ENCODE data around the gene ADAMTS15.
A peak's percentile ranks its signal among the peaks of the same experiment; 100 is the strongest.

The ADAMTS15 gene

GRCh38 chr11:130523609-130524008 lies 75.2 kb downstream of the ADAMTS15 start:
- DNase-seq (ENCODE audit: low read depth), result peak; percentile 56
- no peak overlapping the region for H3K4me3 ChIP-seq (ENCODE audit: low read depth, low read length)
- TF ChIP-seq CTCF (conservative IDR thresholded peaks at IDR 0.05; ENCODE audit: low read depth, low read length), result no peak

- no peak for DNase-seq (ENCODE audit: low read depth)
- H3K4me3 ChIP-seq (ENCODE audit: low read depth, low read length), result no peak overlapping the region
- no peak for TF ChIP-seq CTCF (conservative IDR thresholded peaks at IDR 0.05; ENCODE audit: low read depth, low read length)
Measured at GRCh38 chr11:130524132-130524790, 75.8 kb downstream of the ADAMTS15 start.

DNA sequence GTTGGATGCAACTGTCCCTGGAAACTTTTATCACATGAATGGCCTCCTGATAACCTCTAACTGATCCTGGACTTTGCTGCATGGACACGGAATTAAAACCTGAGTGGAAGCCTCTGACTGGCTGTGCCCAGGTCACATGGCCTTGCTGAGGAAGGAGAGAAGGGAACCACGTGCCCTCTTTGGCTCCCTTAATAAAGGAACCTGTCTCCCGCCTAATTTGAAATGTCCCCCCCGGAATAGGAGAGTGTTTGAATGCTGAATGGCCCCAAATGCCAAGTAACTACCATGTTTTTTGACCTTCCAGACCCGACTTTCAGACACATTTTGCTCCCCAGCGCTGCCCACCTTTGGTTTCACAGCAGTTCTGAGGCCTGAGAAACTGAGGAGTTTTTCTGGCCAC lies 76.9 kb downstream of the ADAMTS15 start:
- DNase-seq (ENCODE audit: low read depth), result no peak
- TF ChIP-seq CTCF (conservative IDR thresholded peaks at IDR 0.05; ENCODE audit: low read depth, low read length), result no peak
- no peak overlapping the region for H3K4me3 ChIP-seq (ENCODE audit: low read depth, low read length)
